ENCODE results near the gene SMIM32.
A peak's percentile ranks its signal among the peaks of the same experiment; 100 is the strongest.

The SMIM32 gene

DNA sequence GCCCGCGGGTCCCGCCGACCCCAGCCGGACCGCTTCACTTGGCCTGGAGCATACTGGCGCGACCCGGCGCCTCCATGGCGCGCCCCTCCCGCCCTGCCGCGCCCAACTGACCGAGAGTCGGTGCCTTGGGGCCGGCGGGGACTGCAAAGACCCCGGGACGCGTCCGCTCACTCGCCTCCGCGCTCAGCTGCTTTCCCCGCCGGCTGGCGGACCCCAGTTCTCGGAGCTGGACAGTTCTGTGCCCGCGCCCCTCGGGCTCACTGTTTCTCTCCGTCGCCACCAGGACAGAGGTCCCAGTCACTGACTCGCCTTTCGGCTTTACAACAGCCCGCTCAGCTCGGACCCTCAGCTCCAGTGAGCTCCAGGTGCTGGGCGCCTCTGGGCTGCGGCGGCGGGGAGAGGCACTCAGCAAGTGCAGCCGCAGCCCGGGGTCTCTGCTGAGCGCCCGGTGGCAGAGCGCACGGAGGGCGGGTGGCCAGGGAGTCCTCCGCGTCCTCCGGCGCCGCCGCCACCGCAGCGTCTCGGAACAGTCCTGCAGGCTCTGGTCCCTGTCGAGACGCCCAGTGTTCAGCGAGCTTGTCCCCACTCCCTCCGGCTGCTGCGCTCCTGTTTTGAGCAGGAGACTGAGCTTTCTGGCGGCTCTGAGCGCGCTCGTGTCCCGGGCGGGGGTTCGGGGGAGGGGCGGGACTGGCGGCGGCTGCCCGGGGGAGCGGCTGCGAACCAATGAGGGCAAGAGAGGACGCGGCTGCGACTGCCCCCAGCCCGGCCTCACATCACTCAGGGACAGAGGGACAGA lies at the start of gene SMIM32:
TSS of gene SMIM32 (minus strand) at position 637 of the 796 bp plus-strand sequence. CDS start 638 bp downstream, outside the sequence.
- DNase-seq (ENCODE audit: low read depth, low spot score): no peak
- POLR2A ChIA-PET: no interaction called here
- CTCF ChIA-PET: interaction anchor here (0.9 to 1.7 kb wide), 3 partner anchors 8 to 21 kb away, joined by 3 to 5 read pairs (median 5); no protein-coding TSS in a partner anchor

DNA sequence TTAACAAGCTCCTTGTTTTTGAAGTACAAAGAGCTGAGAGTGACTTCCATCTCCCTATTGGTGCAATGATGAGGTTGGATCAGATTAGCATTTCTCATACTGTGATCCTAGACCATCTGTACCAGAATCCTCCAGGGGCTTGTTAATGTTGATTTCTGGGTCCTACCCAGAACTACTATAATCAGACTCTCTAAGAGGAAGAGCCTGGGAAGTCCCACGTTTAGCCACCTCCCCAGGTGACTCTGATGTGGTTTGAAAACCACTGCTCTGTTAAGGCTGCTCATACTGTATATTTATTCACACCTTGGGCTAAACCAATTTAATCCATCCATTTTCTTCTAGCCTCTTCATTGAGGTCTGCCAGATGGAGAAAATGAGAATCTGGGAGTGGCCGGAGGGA lies 49.6 kb upstream of the SMIM32 start:
- POLR2A ChIA-PET: interaction anchor here (0.6 kb wide), 1 partner anchor 10 kb away, joined by 3 read pairs; no protein-coding TSS in a partner anchor
- DNase-seq (ENCODE audit: low read depth, low spot score): no peak
- no peak for TF ChIP-seq CTCF (IDR thresholded peaks at IDR 0.05; ENCODE audit: insufficient read depth, low read length, missing control alignments)
- CTCF ChIA-PET: no interaction called here
- H3K4me3 ChIP-seq (ENCODE audit: low read depth, low read length): no peak overlapping the region

More for the DNA sequence above, at the start of gene SMIM32:
- TF ChIP-seq CTCF (IDR thresholded peaks at IDR 0.05; ENCODE audit: insufficient read depth, low read length, missing control alignments): no peak
- peak within 1 kb of the TSS; percentile 45 for H3K4me3 ChIP-seq (ENCODE audit: low read depth, low read length)

GRCh38 chr5:136242136-136242535 lies 49.2 kb upstream of the SMIM32 start:
- DNase-seq (ENCODE audit: low read depth, low spot score): no peak
- POLR2A ChIA-PET: interaction anchor here (0.6 kb wide), 1 partner anchor 10 kb away, joined by 3 read pairs; no protein-coding TSS in a partner anchor
- CTCF ChIA-PET: no interaction called here
- no peak overlapping the region for H3K4me3 ChIP-seq (ENCODE audit: low read depth, low read length)
- TF ChIP-seq CTCF (IDR thresholded peaks at IDR 0.05; ENCODE audit: insufficient read depth, low read length, missing control alignments): no peak

GRCh38 chr5:136240894-136241293 lies 47.9 kb upstream of the SMIM32 start:
- TF ChIP-seq CTCF (IDR thresholded peaks at IDR 0.05; ENCODE audit: insufficient read depth, low read length, missing control alignments): no peak
- CTCF ChIA-PET: interaction anchor here (1.3 to 3.8 kb wide), 2 partner anchors 9 to 29 kb away, joined by 3 to 20 read pairs; no protein-coding TSS in a partner anchor
- H3K4me3 ChIP-seq (ENCODE audit: low read depth, low read length): no peak overlapping the region
- POLR2A ChIA-PET: no interaction called here
- no peak for DNase-seq (ENCODE audit: low read depth, low spot score)

DNA sequence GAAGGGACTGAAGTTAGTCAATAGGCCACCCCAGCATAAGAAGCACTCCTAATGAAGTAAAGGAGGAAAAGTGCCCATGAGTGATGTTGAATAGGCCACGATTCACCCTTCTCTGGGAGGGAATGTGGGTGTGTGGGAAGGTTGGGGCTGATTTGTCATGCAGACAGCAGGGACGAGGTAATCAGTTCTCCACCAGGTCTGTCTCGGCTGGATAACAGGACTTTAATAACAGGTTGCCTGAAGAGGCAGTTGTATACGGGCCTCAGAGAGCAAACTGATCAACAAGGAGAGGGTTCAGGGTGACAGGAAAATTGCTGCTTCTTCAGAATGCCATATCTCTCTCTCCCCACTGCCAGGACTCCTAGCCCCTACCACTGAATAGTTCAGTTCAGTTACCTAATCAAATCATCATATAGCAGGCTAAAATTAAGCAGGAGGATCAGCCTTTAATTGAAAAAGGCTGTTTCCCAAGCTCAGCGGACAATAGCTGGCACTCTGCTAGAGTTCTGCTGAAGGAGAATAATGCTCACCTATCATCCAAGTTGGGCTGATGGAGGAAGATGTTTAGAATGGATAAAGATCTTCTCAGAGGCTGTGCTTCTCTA lies 43.6 kb upstream of the SMIM32 start:
- no peak overlapping the region for H3K4me3 ChIP-seq (ENCODE audit: low read depth, low read length)
- POLR2A ChIA-PET: no interaction called here
- CTCF ChIA-PET: interaction anchor here (1.2 kb wide), 1 partner anchor 24 kb away, joined by 3 read pairs; no protein-coding TSS in a partner anchor
- no peak for DNase-seq (ENCODE audit: low read depth, low spot score)
- no peak for TF ChIP-seq CTCF (IDR thresholded peaks at IDR 0.05; ENCODE audit: insufficient read depth, low read length, missing control alignments)

- DNase-seq (ENCODE audit: low read depth, low spot score): no peak
- ChIA-PET POLR2A (no interaction called here), CTCF (interaction anchor here (0.9 to 1.7 kb wide), 4 partner anchors 13 to 351 kb away, joined by 3 to 5 read pairs (median 4); no protein-coding TSS in a partner anchor)
These were observed 42.4 kb upstream of the SMIM32 start for GRCh38 chr5:136235321-136235720.

More at GRCh38 chr5:136235321-136235720, 42.4 kb upstream of the SMIM32 start:
- H3K4me3 ChIP-seq (ENCODE audit: low read depth, low read length): no peak overlapping the region
- TF ChIP-seq CTCF (IDR thresholded peaks at IDR 0.05; ENCODE audit: insufficient read depth, low read length, missing control alignments): no peak
